EL (cell line): ENCODE data around the gene RPS28.
"Not testable (repeated sequence)": the region's sequence is repeated elsewhere in the genome, so short reads cannot be mapped to it uniquely, and the experiment has no call there.

Experiments used
- DNase-seq: peaks from one replicate; pipeline ENCODE4 v3.0.0-alpha.2; 2016

RPS28 gene

DNA sequence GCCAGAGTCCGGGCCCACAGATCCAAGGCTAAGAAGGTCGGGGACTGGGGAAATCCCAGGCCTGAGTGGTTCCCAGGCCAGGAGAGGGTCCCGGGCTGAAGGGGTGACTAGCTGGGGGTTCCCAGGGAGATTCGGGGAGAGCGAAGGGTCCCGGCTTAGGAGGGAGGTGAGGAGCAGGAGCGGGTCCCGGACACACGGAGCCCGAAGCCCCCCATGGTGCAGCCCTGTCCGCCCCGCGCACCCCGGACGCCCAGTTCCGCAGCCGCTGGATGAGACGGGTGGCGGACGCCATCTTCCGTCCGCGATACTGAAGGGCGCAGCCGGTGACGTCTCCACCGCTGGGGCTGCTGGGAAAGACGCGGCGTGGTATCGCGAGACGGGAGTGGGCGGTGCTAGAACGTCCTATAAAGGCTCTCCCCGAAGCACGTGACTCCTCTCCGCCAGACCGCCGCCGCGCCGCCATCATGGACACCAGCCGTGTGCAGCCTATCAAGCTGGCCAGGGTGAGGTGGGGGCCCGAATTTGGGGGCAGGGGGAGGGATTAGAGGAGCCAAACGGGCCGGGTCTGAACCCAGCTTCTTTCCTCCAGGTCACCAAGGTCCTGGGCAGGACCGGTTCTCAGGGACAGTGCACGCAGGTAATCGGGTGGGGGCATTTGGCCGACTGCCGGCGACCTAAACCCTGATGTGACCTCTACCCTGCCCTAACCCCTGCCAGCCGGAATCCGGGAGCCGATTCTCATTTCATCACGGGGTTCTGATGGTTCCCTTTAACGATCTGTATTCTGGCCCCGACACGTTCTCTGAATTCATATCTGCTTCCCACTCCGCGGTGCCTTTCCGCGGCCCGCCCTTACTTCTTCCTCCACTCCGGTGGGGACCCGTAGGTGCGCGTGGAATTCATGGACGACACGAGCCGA lies at the start of gene RPS28, which contains the start of gene NDUFA7:
RPS28 (plus strand) TSS at position 430 of the 919 bp plus-strand sequence; CDS start at position 465, 35 bp downstream.
NDUFA7 (minus strand) TSS at position 309 of the 919 bp plus-strand sequence; CDS start at position 292, 17 bp downstream.
- DNase-seq, result peak; percentile 94

GRCh38 chr19:8276508-8276907 lies 44.8 kb upstream of the RPS28 start:
- DNase-seq, result not testable (repeated sequence)

GRCh38 chr19:8291337-8291736 lies 30.0 kb upstream of the RPS28 start:
- not testable (repeated sequence) for DNase-seq

- DNase-seq, result no peak
These were observed 19.0 kb upstream of the RPS28 start for GRCh38 chr19:8302357-8302691.

GRCh38 chr19:8302734-8303133 lies 18.6 kb upstream of the RPS28 start:
- no peak for DNase-seq

- no peak for DNase-seq
These were observed 16.3 kb upstream of the RPS28 start for GRCh38 chr19:8304841-8305621.

- no peak for DNase-seq
These were observed 15.5 kb upstream of the RPS28 start for GRCh38 chr19:8305798-8306197.

DNA sequence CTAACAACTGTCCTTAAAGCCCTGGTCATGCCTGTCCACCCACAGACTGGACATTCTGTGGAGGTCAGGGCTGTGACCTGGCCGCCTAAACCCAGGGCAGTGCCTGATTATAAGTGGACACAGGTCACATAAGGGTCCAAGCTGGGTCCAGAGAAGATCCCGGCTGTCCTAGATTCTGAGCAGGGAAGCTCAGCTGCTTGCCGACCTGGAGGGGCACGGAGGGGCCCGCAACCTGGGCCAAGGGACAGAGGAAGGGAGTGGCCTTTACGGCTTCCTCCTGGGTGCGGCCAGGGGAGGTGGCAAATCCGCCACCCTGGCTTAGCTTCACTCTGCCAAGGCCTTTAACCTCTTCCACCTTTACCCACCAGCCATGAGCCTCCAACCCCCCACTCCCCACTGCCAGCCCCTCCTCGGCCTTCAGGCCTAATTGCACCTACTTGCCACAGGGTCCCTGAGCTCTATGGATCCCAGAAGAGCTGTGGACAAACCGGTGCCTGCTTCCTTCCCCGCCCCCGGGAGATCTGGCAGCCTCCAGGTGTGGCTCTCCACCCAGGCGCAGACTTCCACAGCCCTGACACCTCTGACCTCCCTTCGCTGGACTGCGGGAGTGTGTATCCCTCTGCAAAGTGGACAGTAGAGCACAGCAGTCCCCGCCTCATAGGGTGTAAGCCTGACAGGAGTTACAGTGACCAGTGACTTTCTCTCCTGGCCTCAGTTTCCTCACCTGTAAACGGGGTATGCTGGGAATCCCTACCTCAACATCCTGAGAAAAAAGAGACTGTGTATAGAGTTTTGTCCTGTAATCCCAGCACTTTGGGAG lies 14.9 kb upstream of the RPS28 start:
- no peak for DNase-seq

- DNase-seq, result no peak
These were observed 13.8 kb upstream of the RPS28 start for GRCh38 chr19:8307400-8307964.

DNA sequence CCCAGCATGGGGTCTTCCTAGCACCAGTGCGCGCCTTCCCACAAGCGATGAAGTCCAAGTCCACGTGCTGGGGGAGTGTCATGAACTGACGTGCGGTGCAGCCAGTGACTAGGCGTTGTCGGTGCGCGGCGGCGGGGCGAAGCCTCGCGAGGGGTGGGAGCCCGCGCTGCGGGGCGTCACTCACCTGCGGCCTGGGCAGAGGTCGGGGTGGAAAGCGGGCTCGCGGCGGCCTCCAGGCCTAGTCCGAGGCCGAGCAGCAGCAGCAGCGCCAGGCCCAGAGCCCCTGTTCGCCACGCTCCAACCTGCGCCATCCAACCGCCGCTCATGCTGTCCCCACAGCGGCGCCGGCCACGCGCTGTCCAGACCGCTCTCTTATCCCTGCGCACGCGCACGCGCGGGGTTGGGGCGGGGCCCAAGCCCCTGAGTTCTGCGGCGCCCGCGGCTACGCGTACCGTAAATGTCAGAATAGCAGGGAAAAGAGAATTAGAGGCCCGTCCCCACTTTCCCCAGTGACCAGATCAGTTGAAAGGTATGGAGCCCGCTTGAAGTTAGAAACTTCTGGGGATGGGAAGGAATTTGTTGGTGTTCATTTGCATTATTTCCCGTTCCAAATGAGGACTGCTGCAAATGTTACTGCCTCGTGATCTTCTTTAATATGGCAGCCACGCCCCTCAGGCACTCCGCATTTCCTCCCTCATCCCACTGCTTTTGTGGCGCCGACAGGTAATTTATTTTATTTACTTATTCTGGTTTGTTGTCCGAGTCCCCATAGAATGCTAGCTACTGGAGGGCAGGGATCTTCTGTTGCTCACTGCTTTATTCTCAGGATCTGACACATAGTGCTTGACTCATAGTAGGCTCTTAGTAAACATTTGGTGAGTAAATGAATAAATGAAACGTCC lies 13.1 kb upstream of the RPS28 start, which contains the start of gene CD320:
CD320 (minus strand) TSS at position 394 of the 902 bp plus-strand sequence; CDS start at position 326, 68 bp downstream.
- DNase-seq, result peak; percentile 91

DNA sequence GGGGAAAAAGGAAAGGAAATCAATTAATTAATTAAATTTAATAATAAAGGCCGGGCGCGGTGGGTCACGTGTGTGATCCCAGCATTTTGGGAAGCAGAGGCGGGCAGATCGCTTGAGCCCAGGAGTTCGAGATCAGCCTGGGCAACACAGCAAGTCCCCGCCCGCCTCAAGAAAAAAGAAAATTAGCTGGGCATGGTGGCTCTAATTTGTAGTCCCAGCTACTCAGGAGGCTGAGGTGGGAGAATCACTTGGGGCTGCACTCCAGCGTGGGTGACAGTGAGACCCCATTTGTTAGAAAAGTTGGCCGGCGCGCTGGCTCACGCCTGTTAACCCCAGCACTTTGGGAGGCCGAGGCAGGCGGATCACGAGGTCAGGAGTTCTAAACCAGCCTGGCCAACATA lies 12.4 kb upstream of the RPS28 start:
- DNase-seq, result no peak

- DNase-seq, result no peak
These were observed 10.8 kb upstream of the RPS28 start for GRCh38 chr19:8310342-8311055.

GRCh38 chr19:8311461-8312260 lies 9.6 kb upstream of the RPS28 start:
- no peak for DNase-seq

DNA sequence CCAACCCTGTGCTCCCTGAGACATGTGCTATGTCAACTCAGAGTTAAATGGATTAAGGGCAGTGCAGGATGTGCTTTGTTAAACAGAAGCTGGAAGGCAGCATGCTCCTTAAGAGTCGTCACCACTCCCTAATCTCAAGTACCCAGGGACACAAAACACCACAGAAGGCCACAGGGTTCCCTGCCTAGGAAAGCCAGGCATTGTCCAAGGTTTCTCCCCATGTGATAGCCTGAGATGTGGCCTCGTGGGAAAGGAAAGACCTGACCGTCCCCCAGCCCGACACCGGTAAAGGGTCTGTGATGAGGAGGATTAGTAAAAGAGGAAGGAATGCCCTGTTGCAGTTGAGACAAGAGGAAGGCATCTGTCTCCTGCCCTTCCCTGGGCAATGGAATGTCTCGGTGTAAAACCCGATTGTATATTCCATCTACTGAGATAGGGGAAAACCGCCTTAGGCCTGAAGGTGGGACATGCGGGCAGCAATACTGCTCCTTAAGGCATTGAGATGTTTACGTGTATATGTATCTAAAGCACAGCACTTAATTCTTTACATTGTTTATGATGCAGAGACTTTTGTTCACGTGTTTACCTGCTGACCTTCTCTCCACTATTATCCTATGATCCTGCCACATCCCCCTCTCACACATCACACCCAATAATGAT lies 6.2 kb upstream of the RPS28 start:
- DNase-seq, result not testable (repeated sequence)

- no peak for DNase-seq
These were observed 4.8 kb upstream of the RPS28 start for GRCh38 chr19:8316351-8317125.

GRCh38 chr19:8318835-8319234 lies 2.5 kb upstream of the RPS28 start:
- DNase-seq, result not testable (repeated sequence)

GRCh38 chr19:8319807-8320520 lies 1.3 kb upstream of the RPS28 start:
- no peak for DNase-seq
